K562 (cell line): Measurements from ENCODE around the gene BCO1. TPM values are rescaled to one million over a fixed set of nuclear protein-coding genes. Genes with fewer than 3 reads are reported as not detected.
A peak's percentile ranks its signal among the peaks of the same experiment; 100 is the strongest.

Experiments used
- ATAC-seq: fragments of 200-7000 bp; cut with Tn5 transposase; 3 replicates; pipeline ENCODE4 v1.9.1; 2020; ENCODE audit warnings: moderate library complexity
- BruUV-seq: library from RNA; stranded (reverse); fragments of 400-500 nt; replicated peaks from 2 replicates; lab custom pipeline; 2021; lab: Mats Ljungman, UMichigan
- CTCF ChIA-PET: fragments of 300-600 bp; formaldehyde crosslinking; extraction: SDS; loops from one replicate; lab custom pipeline; 2021; ENCODE audit warnings: low intra/inter-chr PET ratio; lab: Yijun Ruan, JAX
- POLR2A ChIA-PET: fragments of 300-600, 350-650 bp; sonication (Branson Sonifier 250); formaldehyde crosslinking; extraction: SDS; loops from one replicate; lab custom pipeline; 2021; ENCODE audit warnings: antibody characterized with exemption, inconsistent platforms; lab: Yijun Ruan, JAX
- DNase-seq, 4 experiments: peaks; one replicate each; pipeline versions ENCODE4 v3.0.0 to v3.0.0-alpha.2; 2011 to 2018; ENCODE audit warnings: low spot score in 3 of 4, mixed read lengths in 3 of 4; ENCODE audit errors: extremely low read depth in 1 of 4
- FAIRE-seq: peaks from 2 replicates; lab custom pipeline; 2011; peaks lifted over from hg19 to GRCh38; lab: Jason Lieb, UNC
- H2AFZ ChIP-seq: 2 replicates; pipeline ENCODE4 v1.6.0; 2011; ENCODE audit warnings: low read depth, low read length, control low read depth, inconsistent platforms
- H3K27ac ChIP-seq: fragments of 200-600 bp; 3 replicates; pipeline ENCODE4 v1.8.0; 2011; ENCODE audit warnings: low read depth, mild to moderate bottlenecking, control low read depth, inconsistent platforms, low read length, moderate library complexity, mixed read lengths; ENCODE audit errors: extremely low read depth
- H3K27me3 ChIP-seq, 2 experiments: fragments of 300-600 bp in 1 of 2; 2 replicates in 1 of 2; 3 replicates in 1 of 2; pipeline versions ENCODE4 v1.6.0 to v1.8.0; 2011; ENCODE audit warnings: inconsistent platforms in 2 of 2, low read length in 2 of 2, mild to moderate bottlenecking in 1 of 2, mixed read lengths in 1 of 2, moderate library complexity in 1 of 2; ENCODE audit not compliant: control insufficient read depth in 2 of 2, insufficient read depth in 2 of 2
- H3K36me3 ChIP-seq: fragments of 300-600 bp; 3 replicates; pipeline ENCODE4 v1.8.0; 2011; ENCODE audit warnings: mild to moderate bottlenecking, low read length, inconsistent platforms; ENCODE audit not compliant: control insufficient read depth, insufficient read depth
- H3K4me1 ChIP-seq, 2 experiments: fragments of 200-600 bp in 1 of 2; replicated peaks in 1 of 2; 2 replicates in 1 of 2; 3 replicates in 1 of 2; pipeline versions ENCODE4 v1.5.1 to v1.8.0; 2011; ENCODE audit warnings: inconsistent platforms in 2 of 2, low read length in 2 of 2, mild to moderate bottlenecking in 1 of 2, mixed read lengths in 1 of 2, moderate library complexity in 1 of 2; ENCODE audit not compliant: control insufficient read depth in 2 of 2, insufficient read depth in 2 of 2
- H3K4me2 ChIP-seq: 2 replicates; pipeline ENCODE4 v1.6.1; 2011; ENCODE audit warnings: low read length, control low read depth, inconsistent platforms, mixed read lengths; ENCODE audit not compliant: insufficient read depth
- H3K4me3 ChIP-seq: fragments of 200-600 bp; sonication (generic), shearing (Covaris generic); 2 replicates; pipeline ENCODE4 v1.5.1; 2016; ENCODE audit warnings: control low read depth, inconsistent platforms
- H3K79me2 ChIP-seq: fragments of 200-600 bp; 3 replicates; pipeline ENCODE4 v1.8.0; 2011; ENCODE audit warnings: low read length, inconsistent platforms; ENCODE audit not compliant: control insufficient read depth, insufficient read depth
- H3K9ac ChIP-seq, 2 experiments: 2 replicates each; pipeline versions ENCODE4 v1.6.0 to v1.6.1; 2011; ENCODE audit warnings: low read depth in 2 of 2, low read length in 2 of 2, control low read depth in 1 of 2, inconsistent platforms in 1 of 2, mild to moderate bottlenecking in 1 of 2, mixed read lengths in 1 of 2; ENCODE audit not compliant: insufficient read depth in 1 of 2
- H3K9me1 ChIP-seq: one replicate; pipeline ENCODE4 v1.6.0; 2011; ENCODE audit warnings: inconsistent platforms, mild to moderate bottlenecking, low read length, moderate library complexity; ENCODE audit not compliant: control insufficient read depth, insufficient read depth
- H3K9me3 ChIP-seq: replicated peaks from 2 replicates; pipeline ENCODE4 v1.5.1; 2011; ENCODE audit warnings: low read depth, low read length, inconsistent platforms; ENCODE audit not compliant: control insufficient read depth, insufficient read depth
- H4K20me1 ChIP-seq: replicated peaks from 2 replicates; pipeline ENCODE4 v1.6.1; 2011; ENCODE audit warnings: low read length, inconsistent platforms, mixed read lengths; ENCODE audit not compliant: control insufficient read depth, insufficient read depth
- CTCF ChIP-seq, 3 experiments: IDR thresholded peaks in 2 of 3; conservative IDR thresholded peaks in 1 of 3; 2 replicates each; pipeline ENCODE4 v1.5.1; 2011 to 2012; ENCODE audit warnings: low read length in 3 of 3, mild to moderate bottlenecking in 3 of 3, control low read depth in 2 of 3, improper control_type of control experiment in 1 of 3, inconsistent platforms in 1 of 3, low read depth in 1 of 3, mixed read lengths in 1 of 3, moderate library complexity in 1 of 3; ENCODE audit not compliant: insufficient read depth in 2 of 3
- HEY1 ChIP-seq: fragments of 250-450 bp; sonication (Bioruptor Pico); IDR thresholded peaks from 2 replicates; pipeline ENCODE4 v1.5.0; 2020; ENCODE audit warnings: mild to moderate bottlenecking, moderate library complexity, borderline replicate concordance
- HMG20B ChIP-seq: fragments of 250-450 bp; sonication (Bioruptor Pico); IDR thresholded peaks from 2 replicates; pipeline ENCODE4 v1.5.0; 2021; ENCODE audit warnings: mild to moderate bottlenecking
- MAFK ChIP-seq: IDR thresholded peaks from 2 replicates; pipeline ENCODE4 v1.6.1; 2011; ENCODE audit warnings: low read length, improper control_type of control experiment
- RAD21 ChIP-seq, 2 experiments: fragments of 250-450 bp in 1 of 2; fragments of 450-650 bp in 1 of 2; sonication (Bioruptor Pico) in 1 of 2; formaldehyde crosslinking in 1 of 2; IDR thresholded peaks in 1 of 2; conservative IDR thresholded peaks in 1 of 2; 2 replicates each; pipeline versions ENCODE4 v1.4.0 to v1.8.0; 2020 to 2022; ENCODE audit warnings: mild to moderate bottlenecking in 2 of 2, moderate library complexity in 1 of 2
- RAD51 ChIP-seq: fragments of 450-650 bp; IDR thresholded peaks from 2 replicates; pipeline ENCODE4 v1.7.1; 2016; ENCODE audit warnings: low read depth, mild to moderate bottlenecking, borderline replicate concordance
- REST ChIP-seq, 2 experiments: fragments of 450-650 bp; formaldehyde crosslinking in 1 of 2; IDR thresholded peaks; 2 replicates each; pipeline versions ENCODE4 v1.4.0 to v1.6.1; 2014 to 2020; ENCODE audit warnings: mild to moderate bottlenecking in 2 of 2, borderline replicate concordance in 1 of 2, low read depth in 1 of 2
- SUPT5H ChIP-seq: fragments of 450-650 bp; IDR thresholded peaks from 2 replicates; pipeline ENCODE4 v1.6.1; 2016
- ZNF586 ChIP-seq: fragments of 450-650 bp; formaldehyde crosslinking; conservative IDR thresholded peaks from 2 replicates; pipeline ENCODE4 v1.4.0; 2020; ENCODE audit warnings: mild to moderate bottlenecking, moderate library complexity
- WGBS: fragments of 100-300 bp; shearing (Covaris generic); methylation state at CpG from one replicate; pipeline ENCODE4 v1.1.6; 2016; ENCODE audit warnings: low coverage, mixed read lengths; ENCODE audit not compliant: insufficient coverage; ENCODE audit errors: missing lambda C conversion rate; 5-methylcytosine and 5-hydroxymethylcytosine counted together
- in situ Hi-C: fragments of 300-500 bp; cut with MboI; formaldehyde crosslinking; loops from 4 replicates; pipeline ENCODE4 v1.15.0; 2018; ENCODE audit warnings: inconsistent platforms, mixed read lengths
- intact Hi-C: fragments of 100-400 bp; cut with micrococcal nuclease; formaldehyde crosslinking; loops from 2 replicates; pipeline ENCODE4 v1.14.2; 2022
- polyA plus RNA-seq, 8 experiments: library from polyadenylated mRNA; depleted of rRNA in 4 of 8; stranded (reverse) in 5 of 8; unstranded in 3 of 8; fragments of >200 nt; fragmentation: Nextera tagmentation in 2 of 8; fragmentation: Illumina TruSeq in 1 of 8; extraction: Ambion mirVana in 2 of 8; extraction: Trizol in 1 of 8; gene quantifications; 2 replicates each; pipeline versions ENCODE4 v1.2.1 to v1.2.3, GENCODE V29; 2011 to 2014; ENCODE audit warnings: inconsistent platforms in 1 of 8, missing spikeins in 1 of 8
- total RNA-seq, 7 experiments: library from RNA; depleted of rRNA in 6 of 7; stranded (reverse); fragments of >200 nt in 6 of 7; fragmentation: Illumina TruSeq in 2 of 7; extraction: Trizol in 2 of 7; gene quantifications; 2 replicates each; pipeline versions ENCODE4 v1.2.1 to v1.2.3, GENCODE V29; 2011 to 2021; ENCODE audit warnings: low replicate concordance in 1 of 7
- TF ChIP-seq, protein P1 (sequence below): fragments of 200-800 bp; sonication (Bioruptor generic); IDR thresholded peaks from 2 replicates; pipeline ENCODE4 v1.6.1; 2017; ENCODE audit warnings: missing genetic modification characterization, missing compliant biosample characterization

Gene BCO1
- total and polyA plus RNA-seq, 9 of the 15 experiments (the other 6 are each of a cell fraction or from before 2014, with no cell fraction given), result not detected

- H3K9me1 ChIP-seq, result no peaks in the 10 kb centered on the region
- no peaks in the 10 kb centered on the region for H3K79me2 ChIP-seq
- in situ Hi-C loops, result no loop called here
- no peak overlapping the region for H2AFZ ChIP-seq
- no peaks in the 10 kb centered on the region for H3K36me3 ChIP-seq
- POLR2A ChIA-PET, result interaction anchor here (0.7 to 1.0 kb wide), 4 partner anchors 8 to 119 kb away, joined by 3 to 4 read pairs (median 3); no protein-coding TSS in a partner anchor
- peak; percentile 91 for ATAC-seq
- H3K27me3 ChIP-seq, result peaks cover 43 to 88% of the 10 kb centered on the region in 2 experiments
- WGBS, result under 1% methylated on average over 9 of the region's 9 CpGs
- peak; percentile 51 for FAIRE-seq
- intact Hi-C loops, result loop anchor here (5.0 kb wide), 1 partner anchor 161 kb away; the partner anchor contains the start of gene ATMIN
- DNase-seq, result peak in 3 of 4 experiments; percentile 31 to 43 (median 42)
- no TSS peak for BruUV-seq
- no peaks in the 10 kb centered on the region; a peak in 1 of 5 replicates for H3K4me1 ChIP-seq
- H3K4me2 ChIP-seq, result no peak overlapping the region
- H3K27ac ChIP-seq, result no peak overlapping the region
- no peak overlapping the region for H3K4me3 ChIP-seq
- no peak overlapping the region for H3K9ac ChIP-seq
- no peaks in the 10 kb centered on the region for H3K9me3 ChIP-seq
- H4K20me1 ChIP-seq, result peaks cover 8% of the 10 kb centered on the region
- CTCF ChIA-PET, result interaction anchor here (1.2 kb wide), 1 partner anchor 163 kb away, joined by 4 read pairs; the partner anchor contains the start of gene ATMIN
- TF ChIP-seq RAD51 (no peak), CTCF (IDR thresholded peaks at IDR 0.05 in 2 of 3, conservative IDR thresholded peaks at IDR 0.05 in 1 of 3; ENCODE audit: insufficient read depth in 2 of 3, low read depth in 1 of 3, low read length in 3 of 3) (peak; percentile 56 to 72 (median 68)), RAD21 (CRISPR knock-in tag; conservative IDR thresholded peaks at IDR 0.05 in 1 of 2, IDR thresholded peaks at IDR 0.05 in 1 of 2) (peak; percentile 61 to 80), ZNF586 (CRISPR knock-in tag) (no peak), HEY1 (no peak), HMG20B (CRISPR knock-in tag) (no peak), MAFK (no peak), SUPT5H (no peak), REST (IDR thresholded peaks at IDR 0.05; ENCODE audit: borderline replicate concordance) (peak; percentile 59; the same call in 1 of the 2 replicates), REST (CRISPR knock-in tag; IDR thresholded peaks at IDR 0.05; ENCODE audit: low read depth) (no peak)
- TF ChIP-seq, protein P1, sequence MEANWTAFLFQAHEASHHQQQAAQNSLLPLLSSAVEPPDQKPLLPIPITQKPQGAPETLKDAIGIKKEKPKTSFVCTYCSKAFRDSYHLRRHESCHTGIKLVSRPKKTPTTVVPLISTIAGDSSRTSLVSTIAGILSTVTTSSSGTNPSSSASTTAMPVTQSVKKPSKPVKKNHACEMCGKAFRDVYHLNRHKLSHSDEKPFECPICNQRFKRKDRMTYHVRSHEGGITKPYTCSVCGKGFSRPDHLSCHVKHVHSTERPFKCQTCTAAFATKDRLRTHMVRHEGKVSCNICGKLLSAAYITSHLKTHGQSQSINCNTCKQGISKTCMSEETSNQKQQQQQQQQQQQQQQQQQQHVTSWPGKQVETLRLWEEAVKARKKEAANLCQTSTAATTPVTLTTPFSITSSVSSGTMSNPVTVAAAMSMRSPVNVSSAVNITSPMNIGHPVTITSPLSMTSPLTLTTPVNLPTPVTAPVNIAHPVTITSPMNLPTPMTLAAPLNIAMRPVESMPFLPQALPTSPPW (CRISPR knock-in tag), result peak; percentile 10; the same call in 1 of the 2 replicates
These were observed 39.9 kb upstream of the BCO1 start for GRCh38 chr16:81198635-81199034.
